HFFc6 (cell line): ENCODE measurements around the gene TEAD4. TPM values are rescaled to one million over a fixed set of nuclear protein-coding genes. Genes with fewer than 3 reads are reported as not detected.
A peak's percentile ranks its signal among the peaks of the same experiment; 100 is the strongest.

Source experiments
- DNase-seq: peaks from one replicate; pipeline ENCODE4 v3.0.0-alpha.2; 2018
- H3K27ac Mint-ChIP-seq: 2 replicates; pipeline ENCODE4 v1.8.0; 2020; ENCODE audit warnings: mild to moderate bottlenecking, mixed read lengths
- H3K27me3 Mint-ChIP-seq: 2 replicates; pipeline ENCODE4 v1.8.0; 2021; ENCODE audit warnings: mild to moderate bottlenecking, moderate library complexity, mixed read lengths; ENCODE audit not compliant: insufficient read depth
- H3K36me3 Mint-ChIP-seq: 2 replicates; pipeline ENCODE4 v1.8.0; 2021; ENCODE audit warnings: low read depth, mixed read lengths
- H3K4me1 Mint-ChIP-seq: 2 replicates; pipeline ENCODE4 v1.8.0; 2020; ENCODE audit warnings: low read depth, mixed read lengths
- H3K4me3 Mint-ChIP-seq: 2 replicates; pipeline ENCODE4 v1.8.0; 2020; ENCODE audit warnings: mild to moderate bottlenecking, moderate library complexity, mixed read lengths
- H3K9me3 Mint-ChIP-seq: 2 replicates; pipeline ENCODE4 v1.8.0; 2020; ENCODE audit warnings: mild to moderate bottlenecking, mixed read lengths
- CTCF ChIP-seq: fragments of 200-600 bp; sonication (generic); IDR thresholded peaks from 2 replicates; pipeline ENCODE4 v1.5.0; 2021; ENCODE audit warnings: antibody characterized with exemption, mild to moderate bottlenecking
- total RNA-seq, 6 experiments: library from RNA; stranded (reverse); fragmentation: NEBNext Ultra II Directional; extraction: Animal tissue kit (Norgen Biotek cat#: 25700); gene quantifications; 2 replicates in 1 of 6; 3 replicates in 5 of 6; pipeline ENCODE4 v1.2.3, GENCODE V29; 2021

TEAD4 gene
- total RNA-seq, 6 experiments from 2014 or later: 22.2 to 26.2 (median 24.7) TPM

- H3K9me3 Mint-ChIP-seq: no peaks in the 10 kb centered on the region
Measured at GRCh38 chr12:2960390-2960956, 1.3 kb downstream of the TEAD4 start.

GRCh38 chr12:2960996-2961616, 1.9 kb downstream of the TEAD4 start:
- Mint-ChIP-seq H3K4me3 (peak overlapping the region; percentile 93), H3K4me1 (peaks cover 46% of the 10 kb centered on the region), H3K27ac (peak overlapping the region; percentile 85), H3K27me3 (peaks cover 2% of the 10 kb centered on the region; the same call in 1 of the 2 replicates), H3K36me3 (peaks cover 17% of the 10 kb centered on the region), H3K9me3 (no peaks in the 10 kb centered on the region)
- DNase-seq: no peak
- no peak for TF ChIP-seq CTCF

More at GRCh38 chr12:2960390-2960956, 1.3 kb downstream of the TEAD4 start:
- Mint-ChIP-seq H3K27me3 (peaks cover 2% of the 10 kb centered on the region; the same call in 1 of the 2 replicates), H3K27ac (peak overlapping the region; percentile 85), H3K4me3 (peak overlapping the region; percentile 93), H3K4me1 (peaks cover 46% of the 10 kb centered on the region), H3K36me3 (peaks cover 13% of the 10 kb centered on the region)
- peak; percentile 63 for DNase-seq
- no peak for TF ChIP-seq CTCF

- peaks cover 18% of the 10 kb centered on the region for H3K36me3 Mint-ChIP-seq
- H3K27ac Mint-ChIP-seq: no peak overlapping the region
- DNase-seq: no peak
- no peaks in the 10 kb centered on the region for H3K9me3 Mint-ChIP-seq
- peaks cover 2% of the 10 kb centered on the region; the same call in 1 of the 2 replicates for H3K27me3 Mint-ChIP-seq
- peaks cover 46% of the 10 kb centered on the region for H3K4me1 Mint-ChIP-seq
- no peak overlapping the region; the same call in 1 of the 2 replicates for H3K4me3 Mint-ChIP-seq
- TF ChIP-seq CTCF: no peak
Measured at GRCh38 chr12:2961705-2962104, 2.5 kb downstream of the TEAD4 start.

GRCh38 chr12:2963154-2963759, 4.1 kb downstream of the TEAD4 start:
- DNase-seq: no peak
- no peaks in the 10 kb centered on the region for H3K9me3 Mint-ChIP-seq
- peaks cover 9% of the 10 kb centered on the region for H3K36me3 Mint-ChIP-seq
- H3K4me3 Mint-ChIP-seq: no peak overlapping the region
- no peak overlapping the region for H3K27ac Mint-ChIP-seq
- peaks cover 2% of the 10 kb centered on the region; the same call in 1 of the 2 replicates for H3K27me3 Mint-ChIP-seq
- peaks cover 33% of the 10 kb centered on the region for H3K4me1 Mint-ChIP-seq
- no peak for TF ChIP-seq CTCF

GRCh38 chr12:2963760-2964292, 4.6 kb downstream of the TEAD4 start:
- Mint-ChIP-seq H3K36me3 (peaks cover 9% of the 10 kb centered on the region), H3K27me3 (peaks cover 2% of the 10 kb centered on the region; the same call in 1 of the 2 replicates), H3K4me3 (no peak overlapping the region), H3K4me1 (peaks cover 28% of the 10 kb centered on the region), H3K9me3 (no peaks in the 10 kb centered on the region), H3K27ac (no peak overlapping the region)
- no peak for DNase-seq
- no peak for TF ChIP-seq CTCF
